ENCODE data around the gene BTN2A1.
A peak's percentile ranks its signal among the peaks of the same experiment; 100 is the strongest.

Gene BTN2A1

GRCh38 chr6:26440977-26441358 lies 16.8 kb upstream of the BTN2A1 start:
- TF ChIP-seq EZH2phosphoT487 (IDR thresholded peaks at IDR 0.05; ENCODE audit: low read depth): no peak
- no peak for TF ChIP-seq CTCF (IDR thresholded peaks at IDR 0.05; ENCODE audit: low read depth, low read length)
- H3K79me2 ChIP-seq (ENCODE audit: low read length): peaks cover 4% of the 10 kb centered on the region
- no peak overlapping the region; the same call in 1 of the 2 replicates for H2AFZ ChIP-seq (ENCODE audit: low read depth, low read length)
- H3K4me3 ChIP-seq (ENCODE audit: low read length): peak overlapping the region; percentile 98
- H3K27ac ChIP-seq (ENCODE audit: low read length): peak overlapping the region; percentile 70
- H3K36me3 ChIP-seq (replicated peaks; ENCODE audit: low read depth, low read length): no peaks in the 10 kb centered on the region
- H3K27me3 ChIP-seq (ENCODE audit: low read depth, low read length): no peaks in the 10 kb centered on the region
- H4K20me1 ChIP-seq (ENCODE audit: insufficient read depth, low read length): no peaks in the 10 kb centered on the region
- H3K9ac ChIP-seq (ENCODE audit: low read length): peak overlapping the region; percentile 91
- H3K9me3 ChIP-seq (ENCODE audit: insufficient read depth, low read length): no peaks in the 10 kb centered on the region
- peaks cover 17% of the 10 kb centered on the region for H3K4me1 ChIP-seq (ENCODE audit: low read length)
- peak overlapping the region; percentile 89 for H3K4me2 ChIP-seq (ENCODE audit: low read length)

GRCh38 chr6:26441977-26442376 lies 15.8 kb upstream of the BTN2A1 start:
- no peak overlapping the region for H3K9ac ChIP-seq (ENCODE audit: low read length)
- no peak overlapping the region for H3K4me3 ChIP-seq (ENCODE audit: low read length)

GRCh38 chr6:26445934-26446667 lies 11.7 kb upstream of the BTN2A1 start:
- no peak overlapping the region for H3K4me2 ChIP-seq (ENCODE audit: low read length)

More at GRCh38 chr6:26441977-26442376, 15.8 kb upstream of the BTN2A1 start:
- no peaks in the 10 kb centered on the region for H4K20me1 ChIP-seq (ENCODE audit: insufficient read depth, low read length)
- no peak overlapping the region for H3K27ac ChIP-seq (ENCODE audit: low read length)
- H3K9me3 ChIP-seq (ENCODE audit: insufficient read depth, low read length): no peaks in the 10 kb centered on the region
- H3K4me1 ChIP-seq (ENCODE audit: low read length): peaks cover 22% of the 10 kb centered on the region
- TF ChIP-seq CTCF (IDR thresholded peaks at IDR 0.05; ENCODE audit: low read depth, low read length) (no peak), EZH2phosphoT487 (IDR thresholded peaks at IDR 0.05; ENCODE audit: low read depth) (no peak)
- no peaks in the 10 kb centered on the region for H3K36me3 ChIP-seq (replicated peaks; ENCODE audit: low read depth, low read length)
- H3K4me2 ChIP-seq (ENCODE audit: low read length): peak overlapping the region; percentile 89
- no peaks in the 10 kb centered on the region for H3K27me3 ChIP-seq (ENCODE audit: low read depth, low read length)
- peaks cover 4% of the 10 kb centered on the region for H3K79me2 ChIP-seq (ENCODE audit: low read length)
- H2AFZ ChIP-seq (ENCODE audit: low read depth, low read length): no peak overlapping the region

More at GRCh38 chr6:26445934-26446667, 11.7 kb upstream of the BTN2A1 start:
- no peak overlapping the region for H3K27ac ChIP-seq (ENCODE audit: low read length)
- H3K36me3 ChIP-seq (replicated peaks; ENCODE audit: low read depth, low read length): no peaks in the 10 kb centered on the region
- no peaks in the 10 kb centered on the region for H3K27me3 ChIP-seq (ENCODE audit: low read depth, low read length)
- no peaks in the 10 kb centered on the region for H3K9me3 ChIP-seq (ENCODE audit: insufficient read depth, low read length)
- H4K20me1 ChIP-seq (ENCODE audit: insufficient read depth, low read length): no peaks in the 10 kb centered on the region
- no peak overlapping the region for H2AFZ ChIP-seq (ENCODE audit: low read depth, low read length)
- H3K4me3 ChIP-seq (ENCODE audit: low read length): no peak overlapping the region
- H3K79me2 ChIP-seq (ENCODE audit: low read length): no peaks in the 10 kb centered on the region; the same call in 1 of the 2 replicates
- TF ChIP-seq CTCF (IDR thresholded peaks at IDR 0.05; ENCODE audit: low read depth, low read length) (no peak), EZH2phosphoT487 (IDR thresholded peaks at IDR 0.05; ENCODE audit: low read depth) (no peak)
- peaks cover 14% of the 10 kb centered on the region; the same call in 1 of the 2 replicates for H3K4me1 ChIP-seq (ENCODE audit: low read length)
- H3K9ac ChIP-seq (ENCODE audit: low read length): no peak overlapping the region
